Calu3 (cell line): ENCODE results near the gene OR8K1. TPM values are rescaled to one million over a fixed set of nuclear protein-coding genes. Genes with fewer than 3 reads are reported as not detected.

Experiments used
- Bru-seq: library from RNA; stranded (reverse); fragments of 400-500 nt; gene quantifications from one replicate; lab custom pipeline; 2021; lab: Mats Ljungman, UMichigan
- BruChase-seq, 2 experiments: library from RNA; stranded (reverse); fragments of 400-500 nt; gene quantifications; one replicate each; lab custom pipeline; 2021; lab: Mats Ljungman, UMichigan
- BruUV-seq: library from RNA; stranded (reverse); fragments of 400-500 nt; replicated peaks from 2 replicates; lab custom pipeline; 2021; lab: Mats Ljungman, UMichigan
- CTCF ChIA-PET: fragments of 300-600 bp; sonication (Branson Sonifier 250); formaldehyde crosslinking; loops from one replicate; lab custom pipeline; 2022; ENCODE audit warnings: antibody characterized with exemption; lab: Charles Lee
- DNase-seq: peaks from one replicate; pipeline ENCODE4 v3.0.0; 2022
- H3K27ac Mint-ChIP-seq: one replicate; pipeline ENCODE4 v1.8.0; 2022; ENCODE audit warnings: mixed read lengths; ENCODE audit not compliant: unreplicated experiment
- H3K27me3 Mint-ChIP-seq: one replicate; pipeline ENCODE4 v1.8.0; 2022; ENCODE audit warnings: mixed read lengths; ENCODE audit not compliant: unreplicated experiment
- H3K36me3 Mint-ChIP-seq: one replicate; pipeline ENCODE4 v1.8.0; 2022; ENCODE audit warnings: mild to moderate bottlenecking, moderate library complexity, mixed read lengths; ENCODE audit not compliant: insufficient read depth, unreplicated experiment
- H3K4me1 Mint-ChIP-seq: one replicate; pipeline ENCODE4 v1.8.0; 2022; ENCODE audit warnings: mild to moderate bottlenecking, low read depth, mixed read lengths; ENCODE audit not compliant: unreplicated experiment
- H3K4me3 Mint-ChIP-seq: one replicate; pipeline ENCODE4 v1.8.0; 2022; ENCODE audit warnings: mild to moderate bottlenecking, low read depth, moderate library complexity, mixed read lengths; ENCODE audit not compliant: unreplicated experiment
- H3K9me3 Mint-ChIP-seq: one replicate; pipeline ENCODE4 v1.8.0; 2022; ENCODE audit warnings: low read depth, mixed read lengths; ENCODE audit not compliant: unreplicated experiment
- intact Hi-C: fragments of 100-400 bp; cut with micrococcal nuclease; formaldehyde crosslinking; loops from one replicate; pipeline ENCODE4 v1.10.0; 2022; ENCODE audit not compliant: unreplicated experiment
- long read RNA-seq: library from polyadenylated mRNA; stranded (forward); transcript quantifications from one replicate; pipeline ENCODE4 v2.0.0, GENCODE V29; 2022
- total RNA-seq: library from RNA; stranded (reverse); gene quantifications from 2 replicates; pipeline ENCODE4 v1.2.3, GENCODE V29; 2022
- TF ChIP-seq, protein P1 (sequence below): fragments of 200-600 bp; IDR thresholded peaks from one replicate; pipeline ENCODE4 v1.8.0; 2022; ENCODE audit warnings: antibody characterized with exemption; ENCODE audit not compliant: unreplicated experiment

OR8K1 gene
- total RNA-seq (not detected in 2 replicates), Bru-seq, nascent RNA (not detected), BruChase-seq, experiment 1, labeled RNA remaining after a 6-hour chase (not detected), BruChase-seq, experiment 2, labeled RNA remaining after a 2-hour chase (not detected)
- long read RNA-seq = 0 reads

DNA sequence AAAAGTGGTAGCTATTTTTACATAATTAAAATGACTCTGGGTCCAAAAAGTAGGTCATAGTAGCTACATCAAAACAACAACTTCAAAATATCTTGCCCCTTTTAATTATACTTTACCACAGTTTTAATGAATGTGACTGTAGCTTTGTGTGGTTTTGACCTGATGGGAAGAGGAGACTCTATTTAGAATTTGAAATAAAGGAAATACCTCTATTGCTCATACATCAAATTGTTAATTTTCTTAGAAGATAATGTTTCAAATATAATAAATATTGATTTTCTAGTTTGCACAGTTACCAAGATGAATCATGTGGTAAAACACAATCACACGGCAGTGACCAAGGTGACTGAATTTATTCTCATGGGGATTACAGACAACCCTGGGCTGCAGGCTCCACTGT lies at the start of gene OR8K1:
Gene OR8K1 (plus strand): TSS at position 301 of the 400 bp plus-strand sequence. CDS start 0 bp downstream, at position 301.
- H3K4me3 Mint-ChIP-seq = no peak within 1 kb of the TSS

DNA sequence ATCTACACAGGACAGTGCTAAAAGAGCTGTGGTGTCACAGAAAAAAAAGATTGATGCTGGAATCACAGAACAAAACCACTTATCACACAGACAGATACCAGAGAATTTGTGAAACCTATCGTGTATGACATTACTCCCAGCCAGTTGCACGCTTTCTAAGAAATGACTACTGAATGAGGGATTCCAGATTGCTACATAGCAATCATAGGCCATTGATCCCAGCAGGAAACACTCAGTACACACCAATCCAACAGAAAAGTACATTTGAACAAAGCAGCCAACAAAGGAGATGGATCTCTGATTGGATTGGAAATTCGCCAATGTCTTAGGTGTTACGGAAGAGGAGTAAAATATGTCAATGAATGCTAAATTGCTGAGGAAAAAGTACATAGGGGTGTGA lies 48.9 kb upstream of the OR8K1 start:
- Mint-ChIP-seq H3K4me3 (no peak overlapping the region), H3K27me3 (no peaks in the 10 kb centered on the region), H3K4me1 (no peaks in the 10 kb centered on the region), H3K27ac (no peak overlapping the region), H3K36me3 (no peaks in the 10 kb centered on the region), H3K9me3 (peaks cover 7% of the 10 kb centered on the region)
- CTCF ChIA-PET = no interaction called here
- TF ChIP-seq, protein P1, sequence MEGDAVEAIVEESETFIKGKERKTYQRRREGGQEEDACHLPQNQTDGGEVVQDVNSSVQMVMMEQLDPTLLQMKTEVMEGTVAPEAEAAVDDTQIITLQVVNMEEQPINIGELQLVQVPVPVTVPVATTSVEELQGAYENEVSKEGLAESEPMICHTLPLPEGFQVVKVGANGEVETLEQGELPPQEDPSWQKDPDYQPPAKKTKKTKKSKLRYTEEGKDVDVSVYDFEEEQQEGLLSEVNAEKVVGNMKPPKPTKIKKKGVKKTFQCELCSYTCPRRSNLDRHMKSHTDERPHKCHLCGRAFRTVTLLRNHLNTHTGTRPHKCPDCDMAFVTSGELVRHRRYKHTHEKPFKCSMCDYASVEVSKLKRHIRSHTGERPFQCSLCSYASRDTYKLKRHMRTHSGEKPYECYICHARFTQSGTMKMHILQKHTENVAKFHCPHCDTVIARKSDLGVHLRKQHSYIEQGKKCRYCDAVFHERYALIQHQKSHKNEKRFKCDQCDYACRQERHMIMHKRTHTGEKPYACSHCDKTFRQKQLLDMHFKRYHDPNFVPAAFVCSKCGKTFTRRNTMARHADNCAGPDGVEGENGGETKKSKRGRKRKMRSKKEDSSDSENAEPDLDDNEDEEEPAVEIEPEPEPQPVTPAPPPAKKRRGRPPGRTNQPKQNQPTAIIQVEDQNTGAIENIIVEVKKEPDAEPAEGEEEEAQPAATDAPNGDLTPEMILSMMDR = no peak
- intact Hi-C loops = no loop called here
- BruUV-seq = no TSS peak
- no peak for DNase-seq

More for the DNA sequence above, at the start of gene OR8K1:
- TF ChIP-seq, protein P1 = no peak
- H3K4me1 Mint-ChIP-seq = no peaks in the 10 kb centered on the region
- no peak within 1 kb of the TSS for H3K27ac Mint-ChIP-seq
- no peak for DNase-seq
- no TSS peak for BruUV-seq
- peaks cover 5% of the 10 kb centered on the region for H3K9me3 Mint-ChIP-seq
- CTCF ChIA-PET = no interaction called here
- no peaks in the 10 kb centered on the region for H3K27me3 Mint-ChIP-seq
- intact Hi-C loops = no loop called here
- no peaks in the 10 kb centered on the region for H3K36me3 Mint-ChIP-seq

DNA sequence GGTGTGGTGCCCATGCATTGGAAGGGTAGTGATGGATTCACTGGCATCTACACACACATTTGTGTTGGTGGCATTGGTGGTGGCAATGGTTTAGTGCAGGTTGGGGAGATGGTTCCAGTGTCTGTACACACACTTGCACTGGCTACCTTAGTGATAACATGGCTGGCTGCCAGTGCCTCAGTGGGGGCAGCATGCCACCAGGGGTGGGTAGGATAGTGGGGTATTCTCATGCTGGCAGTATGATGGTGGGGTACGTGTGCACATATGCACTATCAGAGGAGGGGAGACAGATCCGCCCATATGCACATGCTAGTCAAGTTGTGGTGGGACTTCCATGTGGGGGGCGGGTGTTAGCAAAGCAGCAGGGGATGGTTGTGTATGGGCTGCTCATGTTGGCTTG lies 38.0 kb upstream of the OR8K1 start:
- intact Hi-C loops = no loop called here
- Mint-ChIP-seq H3K27me3 (no peaks in the 10 kb centered on the region), H3K4me1 (no peaks in the 10 kb centered on the region), H3K4me3 (no peak overlapping the region), H3K9me3 (peaks cover 19% of the 10 kb centered on the region), H3K27ac (no peak overlapping the region), H3K36me3 (no peaks in the 10 kb centered on the region)
- no TSS peak for BruUV-seq
- DNase-seq = no peak
- CTCF ChIA-PET = no interaction called here
- TF ChIP-seq, protein P1 = no peak

DNA sequence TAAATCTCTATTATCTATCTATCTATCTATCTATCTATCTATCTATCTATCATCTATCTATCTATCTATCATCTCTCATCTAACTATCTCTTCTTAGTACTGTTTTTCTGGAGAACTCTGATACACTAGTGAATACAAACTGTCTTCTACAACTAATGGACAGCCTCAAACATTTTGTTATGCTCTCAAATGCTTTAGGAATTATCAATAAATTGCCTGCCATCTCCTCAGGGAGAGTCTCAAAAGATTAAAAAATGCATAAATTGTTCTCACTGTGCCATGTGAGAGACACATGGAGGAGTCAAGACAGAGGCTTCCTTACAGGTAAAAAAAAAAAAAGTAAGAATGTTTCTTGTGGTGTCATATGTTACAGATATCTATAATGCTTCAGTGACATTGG lies 31.0 kb upstream of the OR8K1 start, which contains the start of gene OR8K3:
Gene OR8K3 (plus strand): TSS at position 301 of the 400 bp plus-strand sequence. CDS start 3,163 bp downstream, outside the sequence.
- H3K4me1 Mint-ChIP-seq = no peaks in the 10 kb centered on the region
- no TSS peak for BruUV-seq
- no peak within 1 kb of the TSS for H3K4me3 Mint-ChIP-seq
- DNase-seq = no peak
- intact Hi-C loops = no loop called here
- TF ChIP-seq, protein P1 = no peak
- CTCF ChIA-PET = no interaction called here
- no peaks in the 10 kb centered on the region for H3K27me3 Mint-ChIP-seq
- H3K9me3 Mint-ChIP-seq = peaks cover 10% of the 10 kb centered on the region
- no peak within 1 kb of the TSS for H3K27ac Mint-ChIP-seq
- H3K36me3 Mint-ChIP-seq = no peaks in the 10 kb centered on the region
